Superior temporal gyrus (tissue), 1 donor: ENCODE measurements around the gene CLEC4G.
"Not testable (repeated sequence)": the region's sequence is repeated elsewhere in the genome, so short reads cannot be mapped to it uniquely, and the experiment has no call there.

Experiments
- DNase-seq: peaks from one replicate; pipeline ENCODE4 v3.0.0-alpha.2; 2016; ENCODE audit errors: extremely low spot score

Gene CLEC4G

GRCh38 chr19:7746903-7747884 is 15.3 kb upstream of the CLEC4G start, which contains the start of gene CD209:
TSS of gene CD209 (minus strand) at chr19:7747534. CDS start at chr19:7747511, 23 bp downstream.
- DNase-seq = no peak

GRCh38 chr19:7746306-7746705 is 14.4 kb upstream of the CLEC4G start:
- not testable (repeated sequence) for DNase-seq

- no peak for DNase-seq
Observed at GRCh38 chr19:7744871-7745650, 13.2 kb upstream of the CLEC4G start.

- DNase-seq = no peak
Observed at GRCh38 chr19:7744199-7744786, 12.4 kb upstream of the CLEC4G start.

GRCh38 chr19:7743425-7743841 is 11.5 kb upstream of the CLEC4G start:
- no peak for DNase-seq

- DNase-seq = peak; percentile 12
Observed at GRCh38 chr19:7742991-7743390, 11.1 kb upstream of the CLEC4G start.

GRCh38 chr19:7742575-7742974 is 10.7 kb upstream of the CLEC4G start:
- peak; percentile 15 for DNase-seq

GRCh38 chr19:7740682-7741054 is 8.8 kb upstream of the CLEC4G start:
- DNase-seq = no peak

GRCh38 chr19:7739801-7740681 is 8.1 kb upstream of the CLEC4G start:
- DNase-seq = no peak

- no peak for DNase-seq
Observed at GRCh38 chr19:7739211-7739755, 7.4 kb upstream of the CLEC4G start.

GRCh38 chr19:7738023-7738422 is 6.1 kb upstream of the CLEC4G start:
- no peak for DNase-seq

GRCh38 chr19:7737215-7737614 is 5.3 kb upstream of the CLEC4G start:
- no peak for DNase-seq

GRCh38 chr19:7736148-7736547 is 4.2 kb upstream of the CLEC4G start:
- DNase-seq = no peak

- DNase-seq = no peak
Observed at GRCh38 chr19:7734220-7735203, 2.6 kb upstream of the CLEC4G start.

- no peak for DNase-seq
Observed at GRCh38 chr19:7733376-7733775, 1.5 kb upstream of the CLEC4G start.

GRCh38 chr19:7731615-7732014 is 295 bp downstream of the CLEC4G start:
- no peak for DNase-seq

- no peak for DNase-seq
Observed at GRCh38 chr19:7731218-7731595, 703 bp downstream of the CLEC4G start.

- DNase-seq = no peak
Observed at GRCh38 chr19:7730286-7731217, 1.4 kb downstream of the CLEC4G start.
